ENCODE data around the gene PHF21B.
A peak's percentile ranks its signal among the peaks of the same experiment; 100 is the strongest.

Gene PHF21B

GRCh38 chr22:45008186-45008681, 1.6 kb downstream of the PHF21B start:
- DNase-seq (ENCODE audit: low read depth), result no peak
- TF ChIP-seq, protein P1, sequence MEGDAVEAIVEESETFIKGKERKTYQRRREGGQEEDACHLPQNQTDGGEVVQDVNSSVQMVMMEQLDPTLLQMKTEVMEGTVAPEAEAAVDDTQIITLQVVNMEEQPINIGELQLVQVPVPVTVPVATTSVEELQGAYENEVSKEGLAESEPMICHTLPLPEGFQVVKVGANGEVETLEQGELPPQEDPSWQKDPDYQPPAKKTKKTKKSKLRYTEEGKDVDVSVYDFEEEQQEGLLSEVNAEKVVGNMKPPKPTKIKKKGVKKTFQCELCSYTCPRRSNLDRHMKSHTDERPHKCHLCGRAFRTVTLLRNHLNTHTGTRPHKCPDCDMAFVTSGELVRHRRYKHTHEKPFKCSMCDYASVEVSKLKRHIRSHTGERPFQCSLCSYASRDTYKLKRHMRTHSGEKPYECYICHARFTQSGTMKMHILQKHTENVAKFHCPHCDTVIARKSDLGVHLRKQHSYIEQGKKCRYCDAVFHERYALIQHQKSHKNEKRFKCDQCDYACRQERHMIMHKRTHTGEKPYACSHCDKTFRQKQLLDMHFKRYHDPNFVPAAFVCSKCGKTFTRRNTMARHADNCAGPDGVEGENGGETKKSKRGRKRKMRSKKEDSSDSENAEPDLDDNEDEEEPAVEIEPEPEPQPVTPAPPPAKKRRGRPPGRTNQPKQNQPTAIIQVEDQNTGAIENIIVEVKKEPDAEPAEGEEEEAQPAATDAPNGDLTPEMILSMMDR (IDR thresholded peaks at IDR 0.05; ENCODE audit: control insufficient read depth, extremely low read depth, insufficient read depth), result no peak
- H3K4me3 ChIP-seq (ENCODE audit: low read depth, low read length), result peak overlapping the region; percentile 42

DNA sequence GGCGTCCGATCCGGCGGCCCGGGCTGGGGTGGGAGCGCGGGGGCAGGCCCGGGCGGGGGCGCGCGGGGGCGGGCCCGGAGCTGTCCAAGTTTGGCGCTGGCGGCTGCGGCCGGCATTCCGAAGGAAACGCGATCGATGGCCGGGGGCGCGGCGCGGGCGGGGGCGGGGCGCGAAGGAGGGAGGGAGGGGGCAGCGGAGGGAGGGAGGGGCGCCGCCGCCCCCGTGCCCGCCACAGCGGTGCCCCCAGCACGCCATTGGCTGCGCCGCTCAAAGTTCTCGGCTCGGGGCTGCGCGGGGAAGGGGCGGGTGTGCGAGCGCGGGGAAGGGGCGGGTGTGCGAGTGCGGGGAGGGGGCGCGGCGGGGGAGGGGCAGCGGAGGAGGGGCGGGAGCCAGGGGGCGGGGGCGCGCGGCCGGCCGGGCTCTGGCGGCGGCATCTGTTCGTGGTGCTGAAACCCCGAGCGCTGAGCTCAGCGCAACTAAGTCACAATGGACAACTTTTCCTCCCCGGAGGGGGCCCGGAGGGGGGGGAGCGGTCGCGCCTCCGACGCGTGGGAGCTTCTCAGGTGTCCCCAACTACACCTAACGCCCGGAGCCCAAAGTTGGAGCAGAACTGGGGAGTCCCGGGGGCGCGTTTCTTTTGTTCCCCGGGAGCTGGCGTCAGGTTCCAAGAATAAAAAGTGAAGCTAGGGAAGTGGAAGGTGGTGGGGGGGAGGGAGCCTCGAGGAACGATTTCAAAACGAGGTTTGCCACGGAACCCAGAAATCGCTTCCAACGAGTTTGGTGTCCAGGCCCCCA, 2.2 kb downstream of the PHF21B start:
- no peak for DNase-seq (ENCODE audit: low read depth)
- peak overlapping the region; percentile 42 for H3K4me3 ChIP-seq (ENCODE audit: low read depth, low read length)
- TF ChIP-seq, protein P1 (IDR thresholded peaks at IDR 0.05; ENCODE audit: control insufficient read depth, extremely low read depth, insufficient read depth), result no peak

GRCh38 chr22:45006964-45007390, 2.8 kb downstream of the PHF21B start:
- TF ChIP-seq, protein P1 (IDR thresholded peaks at IDR 0.05; ENCODE audit: control insufficient read depth, extremely low read depth, insufficient read depth), result no peak
- DNase-seq (ENCODE audit: low read depth), result no peak
- no peak overlapping the region for H3K4me3 ChIP-seq (ENCODE audit: low read depth, low read length)

- no peak overlapping the region for H3K4me3 ChIP-seq (ENCODE audit: low read depth, low read length)
- no peak for DNase-seq (ENCODE audit: low read depth)
- TF ChIP-seq, protein P1 (IDR thresholded peaks at IDR 0.05; ENCODE audit: control insufficient read depth, extremely low read depth, insufficient read depth), result no peak
These were observed 3.5 kb downstream of the PHF21B start for GRCh38 chr22:45006111-45006963.

DNA sequence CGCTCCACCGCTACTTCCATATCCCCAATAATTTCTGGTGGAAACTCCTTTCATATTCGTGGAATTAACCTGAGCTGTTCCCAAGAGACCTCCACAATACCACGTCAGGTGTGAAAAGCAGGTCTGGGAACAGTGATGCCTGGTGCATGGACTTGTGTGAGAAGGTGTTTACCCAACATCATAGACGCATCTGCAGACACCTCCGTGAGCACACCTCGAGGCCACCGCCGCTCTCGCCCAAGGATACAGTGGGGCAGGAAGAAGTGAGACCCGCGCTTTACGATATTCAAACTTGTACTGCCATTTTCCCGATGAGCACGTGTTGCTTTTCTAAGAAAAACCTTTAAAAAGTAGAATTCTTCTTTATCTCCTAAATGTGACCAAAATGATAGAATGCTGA, 8.2 kb downstream of the PHF21B start:
- no peak overlapping the region for H3K4me3 ChIP-seq (ENCODE audit: low read depth, low read length)
- TF ChIP-seq, protein P1 (IDR thresholded peaks at IDR 0.05; ENCODE audit: control insufficient read depth, extremely low read depth, insufficient read depth), result no peak
- DNase-seq (ENCODE audit: low read depth), result no peak

- H3K4me3 ChIP-seq (ENCODE audit: low read depth, low read length), result no peak overlapping the region
- no peak for DNase-seq (ENCODE audit: low read depth)
- TF ChIP-seq, protein P1 (IDR thresholded peaks at IDR 0.05; ENCODE audit: control insufficient read depth, extremely low read depth, insufficient read depth), result no peak
These were observed 9.5 kb downstream of the PHF21B start for GRCh38 chr22:45000330-45000729.
